RWPE1 (cell line): ENCODE data around the gene TXNL4B.
"Not testable (repeated sequence)": the region's sequence is repeated elsewhere in the genome, so short reads cannot be mapped to it uniquely, and the experiment has no call there.

Source experiments
- CTCF ChIA-PET: fragments of 350-600 bp; sonication (Branson Sonifier 250); formaldehyde crosslinking; extraction: SDS; loops from one replicate; lab custom pipeline; 2021; lab: Yijun Ruan, JAX
- POLR2A ChIA-PET: fragments of 400-600 bp; formaldehyde crosslinking; extraction: SDS; loops from one replicate; lab custom pipeline; 2020; ENCODE audit warnings: antibody characterized with exemption; ENCODE audit not compliant: low non-redundant PET; lab: Yijun Ruan, JAX
- DNase-seq: peaks from one replicate; pipeline ENCODE4 v3.0.0; 2012; ENCODE audit warnings: low spot score
- H3K27ac ChIP-seq: fragments of 450-650 bp; 2 replicates; pipeline ENCODE4 v1.5.1; 2017
- TF ChIP-seq, protein P1 (sequence below): fragments of 450-650 bp; conservative IDR thresholded peaks from 2 replicates; pipeline ENCODE4 v1.5.1; 2017; ENCODE audit warnings: low read depth, mild to moderate bottlenecking

Gene TXNL4B

DNA sequence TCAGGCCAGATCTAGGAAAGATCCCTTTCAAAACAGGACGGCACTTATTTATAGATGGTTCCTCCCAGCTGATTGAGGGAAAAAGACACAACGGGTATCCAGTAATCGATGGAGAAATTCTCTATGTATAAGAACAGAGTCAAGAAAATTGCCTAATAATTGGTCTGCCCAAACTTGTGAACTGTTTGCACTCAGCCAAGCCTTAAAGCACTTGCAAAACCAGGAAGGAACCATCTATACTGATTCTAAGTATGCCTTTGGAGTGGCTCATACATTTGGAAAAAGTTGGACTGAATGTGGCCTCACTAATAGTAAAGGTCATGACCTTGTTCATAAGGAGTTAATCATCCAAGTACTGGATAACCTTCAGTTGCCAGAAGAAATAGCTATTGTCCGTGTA is 24.5 kb downstream of the TXNL4B start:
- TF ChIP-seq, protein P1, sequence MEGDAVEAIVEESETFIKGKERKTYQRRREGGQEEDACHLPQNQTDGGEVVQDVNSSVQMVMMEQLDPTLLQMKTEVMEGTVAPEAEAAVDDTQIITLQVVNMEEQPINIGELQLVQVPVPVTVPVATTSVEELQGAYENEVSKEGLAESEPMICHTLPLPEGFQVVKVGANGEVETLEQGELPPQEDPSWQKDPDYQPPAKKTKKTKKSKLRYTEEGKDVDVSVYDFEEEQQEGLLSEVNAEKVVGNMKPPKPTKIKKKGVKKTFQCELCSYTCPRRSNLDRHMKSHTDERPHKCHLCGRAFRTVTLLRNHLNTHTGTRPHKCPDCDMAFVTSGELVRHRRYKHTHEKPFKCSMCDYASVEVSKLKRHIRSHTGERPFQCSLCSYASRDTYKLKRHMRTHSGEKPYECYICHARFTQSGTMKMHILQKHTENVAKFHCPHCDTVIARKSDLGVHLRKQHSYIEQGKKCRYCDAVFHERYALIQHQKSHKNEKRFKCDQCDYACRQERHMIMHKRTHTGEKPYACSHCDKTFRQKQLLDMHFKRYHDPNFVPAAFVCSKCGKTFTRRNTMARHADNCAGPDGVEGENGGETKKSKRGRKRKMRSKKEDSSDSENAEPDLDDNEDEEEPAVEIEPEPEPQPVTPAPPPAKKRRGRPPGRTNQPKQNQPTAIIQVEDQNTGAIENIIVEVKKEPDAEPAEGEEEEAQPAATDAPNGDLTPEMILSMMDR: no peak
- CTCF ChIA-PET: interaction anchor here (1.6 kb wide), 1 partner anchor 24 kb away, joined by 9 read pairs; the partner anchor contains the start of genes DHX38 and TXNL4B
- no peak overlapping the region for H3K27ac ChIP-seq
- DNase-seq: no peak
- POLR2A ChIA-PET: no interaction called here

DNA sequence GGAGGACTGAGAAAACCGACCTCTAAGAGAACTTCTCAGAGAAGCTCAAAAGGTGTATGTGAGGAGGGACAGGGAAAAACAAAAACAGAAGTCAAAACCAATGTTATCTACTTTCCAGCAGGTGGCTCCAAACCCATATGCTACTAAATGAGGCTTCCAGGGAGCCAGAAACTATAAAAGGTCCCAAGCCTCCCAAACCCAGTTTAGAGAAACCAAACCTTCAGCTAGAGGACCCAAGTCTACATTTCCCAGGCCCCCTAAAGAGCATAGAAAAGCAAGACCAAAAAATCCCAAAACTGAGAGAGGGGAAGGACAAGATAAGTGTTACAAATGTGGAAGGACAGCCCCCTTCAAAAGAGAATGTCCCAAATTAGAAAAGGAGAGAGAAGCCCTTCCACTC is 26.7 kb downstream of the TXNL4B start:
- ChIA-PET POLR2A (no interaction called here), CTCF (interaction anchor here (0.6 to 1.1 kb wide), 8 partner anchors 9 to 1183 kb away, joined by 3 to 6 read pairs (median 3); no protein-coding TSS in a partner anchor)
- no peak overlapping the region for H3K27ac ChIP-seq
- peak; percentile 36 for DNase-seq
- TF ChIP-seq, protein P1: peak; percentile 67

DNA sequence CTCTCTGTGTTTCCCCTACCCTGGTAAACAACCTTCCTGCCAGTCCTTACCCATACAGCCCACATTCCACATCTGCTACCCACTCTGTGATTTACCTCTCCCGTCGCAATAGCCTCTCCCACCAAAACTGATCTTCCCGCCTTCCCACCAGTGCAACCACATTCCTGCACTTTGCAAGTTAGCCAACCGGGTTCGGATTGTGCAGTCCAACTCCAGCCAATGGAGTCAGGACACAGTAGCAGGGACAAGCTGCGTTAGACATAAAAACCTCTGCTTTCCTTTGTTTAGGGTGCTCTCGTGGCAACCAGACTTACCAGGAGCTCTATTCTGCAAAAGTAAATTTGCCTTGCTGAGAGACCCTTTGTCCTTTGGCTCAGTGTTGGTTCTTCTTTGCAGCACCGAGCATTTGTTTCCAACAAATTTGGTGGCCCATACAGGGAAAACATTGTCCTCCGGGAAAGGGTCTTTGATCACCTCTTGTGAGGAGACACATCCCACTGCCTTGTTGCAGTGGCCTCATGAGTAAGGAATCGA is 29.0 kb downstream of the TXNL4B start:
- TF ChIP-seq, protein P1: no peak
- H3K27ac ChIP-seq: no peak overlapping the region
- no peak for DNase-seq
- ChIA-PET POLR2A (no interaction called here), CTCF (no interaction called here)

DNA sequence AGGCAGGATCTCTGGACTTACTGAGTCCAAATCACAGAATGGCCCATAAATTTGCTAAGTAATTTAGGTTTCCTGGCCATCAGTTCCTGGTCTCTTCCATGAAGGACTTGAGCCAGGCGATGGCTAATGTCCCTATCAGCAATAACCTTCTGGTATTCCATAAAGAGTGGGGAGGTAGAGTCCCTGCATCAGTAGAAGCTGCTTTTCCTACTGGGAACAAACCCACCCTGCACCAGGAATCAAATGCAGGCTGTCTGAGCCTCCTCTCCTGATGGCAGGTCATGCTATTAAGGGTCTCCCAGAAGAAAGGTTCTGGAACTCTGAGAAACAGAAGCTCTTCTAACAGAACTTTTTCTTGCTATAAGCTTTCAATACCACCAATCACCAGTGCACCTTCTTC is 31.9 kb downstream of the TXNL4B start:
- ChIA-PET CTCF (interaction anchor here (0.6 kb wide), 2 partner anchors 295 to 1403 kb away, joined by 3 to 4 read pairs; no protein-coding TSS in a partner anchor), POLR2A (no interaction called here)
- no peak overlapping the region for H3K27ac ChIP-seq
- TF ChIP-seq, protein P1: no peak
- no peak for DNase-seq

DNA sequence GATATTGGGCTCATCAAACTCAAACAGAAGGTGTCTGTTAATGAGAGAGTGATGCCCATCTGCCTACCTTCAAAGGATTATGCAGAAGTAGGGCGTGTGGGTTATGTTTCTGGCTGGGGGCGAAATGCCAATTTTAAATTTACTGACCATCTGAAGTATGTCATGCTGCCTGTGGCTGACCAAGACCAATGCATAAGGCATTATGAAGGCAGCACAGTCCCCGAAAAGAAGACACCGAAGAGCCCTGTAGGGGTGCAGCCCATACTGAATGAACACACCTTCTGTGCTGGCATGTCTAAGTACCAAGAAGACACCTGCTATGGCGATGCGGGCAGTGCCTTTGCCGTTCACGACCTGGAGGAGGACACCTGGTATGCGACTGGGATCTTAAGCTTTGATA is 33.0 kb downstream of the TXNL4B start:
- no peak overlapping the region for H3K27ac ChIP-seq
- POLR2A ChIA-PET: no interaction called here
- DNase-seq: no peak
- CTCF ChIA-PET: no interaction called here
- TF ChIP-seq, protein P1: no peak

DNA sequence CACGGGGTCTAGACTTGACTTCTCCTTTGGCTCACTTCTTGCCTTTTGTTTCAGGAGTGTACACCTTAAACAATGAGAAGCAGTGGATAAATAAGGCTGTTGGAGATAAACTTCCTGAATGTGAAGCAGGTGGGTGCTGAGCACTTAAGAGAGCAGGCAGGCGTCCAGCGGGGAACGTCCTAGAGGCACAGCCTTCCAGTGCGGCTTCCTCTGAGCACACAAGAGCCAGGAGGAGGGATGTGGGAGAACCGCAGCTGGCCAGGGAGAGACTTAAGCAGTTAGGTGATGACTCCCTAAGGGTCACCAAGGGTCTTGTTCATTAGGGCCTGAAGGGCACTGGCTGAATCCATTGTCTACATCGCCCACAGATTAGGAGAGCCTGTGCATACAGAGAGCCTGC is 34.4 kb downstream of the TXNL4B start:
- H3K27ac ChIP-seq, POLR2A ChIA-PET, CTCF ChIA-PET, DNase-seq: not testable (repeated sequence)

DNA sequence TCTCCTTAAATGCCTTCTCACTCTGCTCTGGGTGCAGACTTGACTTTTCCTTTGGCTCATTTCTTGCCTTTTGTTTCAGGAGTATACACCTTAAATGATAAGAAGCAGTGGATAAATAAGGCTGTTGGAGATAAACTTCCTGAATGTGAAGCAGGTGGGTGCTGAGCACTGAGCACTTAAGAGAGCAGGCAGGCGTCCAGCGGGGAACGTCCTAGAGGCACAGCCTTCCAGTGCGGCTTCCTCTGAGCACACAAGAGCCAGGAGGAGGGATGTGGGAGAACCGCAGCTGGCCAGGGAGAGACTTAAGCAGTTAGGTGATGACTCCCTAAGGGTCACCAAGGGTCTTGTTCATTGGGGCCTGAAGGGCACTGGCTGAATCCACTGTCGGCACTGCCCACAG is 36.1 kb downstream of the TXNL4B start:
- H3K27ac ChIP-seq, CTCF ChIA-PET, POLR2A ChIA-PET, DNase-seq: not testable (repeated sequence)
